Posterior vena cava (tissue), 2 donors: ENCODE data around the gene PPP1R12B. TPM values are rescaled to one million over a fixed set of nuclear protein-coding genes. Genes with fewer than 3 reads are reported as not detected.
"Not testable (repeated sequence)": the region's sequence is repeated elsewhere in the genome, so short reads cannot be mapped to it uniquely, and the experiment has no call there.

Source experiments
- DNase-seq: peaks from one replicate; pipeline ENCODE4 v3.0.0-alpha.2; 2020; ENCODE audit warnings: low spot score
- intact Hi-C, 2 donors: fragments of 100-400 bp; cut with DNase I; formaldehyde crosslinking; loops; one replicate each; pipeline versions ENCODE4 v1.14.1 to v1.14.2; 2022 to 2023
- total RNA-seq, 2 donors: library from RNA; stranded (reverse); fragmentation: NEBNext Ultra II Directional; extraction: Animal tissue kit (Norgen Biotek cat#: 25700); gene quantifications; one replicate each; pipeline ENCODE4 v1.2.1, GENCODE V29; 2021
- donor health status: DM: yes; HTN: yes; CAD: no.
- donor health status: DM: yes; HTN: yes; CAD: no.

Gene PPP1R12B
- total RNA-seq, 2 donors from 2014 or later = 545 to 634 TPM

- DNase-seq, intact Hi-C loops: not testable (repeated sequence)
Observed at GRCh38 chr1:202422709-202423108, 74.2 kb downstream of the PPP1R12B start.

GRCh38 chr1:202424260-202424659 is 75.8 kb downstream of the PPP1R12B start:
- DNase-seq, intact Hi-C loops: not testable (repeated sequence)

GRCh38 chr1:202430111-202430510 is 81.6 kb downstream of the PPP1R12B start:
- intact Hi-C loops, DNase-seq: not testable (repeated sequence)

- DNase-seq, intact Hi-C loops: not testable (repeated sequence)
Observed at GRCh38 chr1:202432338-202432737, 83.8 kb downstream of the PPP1R12B start.

GRCh38 chr1:202433155-202434043 is 84.9 kb downstream of the PPP1R12B start:
- DNase-seq = no peak
- intact Hi-C loops = no loop called here

- intact Hi-C loops = no loop called here
- DNase-seq = no peak
Observed at GRCh38 chr1:202434059-202434458, 85.6 kb downstream of the PPP1R12B start.

- intact Hi-C loops = no loop called here
- DNase-seq = no peak
Observed at GRCh38 chr1:202438393-202439174, 90.1 kb downstream of the PPP1R12B start.

GRCh38 chr1:202439308-202439707 is 90.8 kb downstream of the PPP1R12B start:
- intact Hi-C loops = no loop called here
- peak; percentile 78 for DNase-seq

GRCh38 chr1:202448140-202448539 is 99.6 kb downstream of the PPP1R12B start:
- intact Hi-C loops = loop anchor here in 1 of 2 donors (10.0 kb wide), 1 partner anchor 277 kb away; no protein-coding TSS in a partner anchor

GRCh38 chr1:202451641-202452040 is 103.1 kb downstream of the PPP1R12B start:
- DNase-seq, intact Hi-C loops: not testable (repeated sequence)

More at GRCh38 chr1:202448140-202448539, 99.6 kb downstream of the PPP1R12B start:
- not testable (repeated sequence) for DNase-seq

- DNase-seq = no peak
- intact Hi-C loops = no loop called here
Observed at GRCh38 chr1:202452508-202452907, 104.0 kb downstream of the PPP1R12B start.

GRCh38 chr1:202456372-202457169 is 108.1 kb downstream of the PPP1R12B start:
- DNase-seq, intact Hi-C loops: not testable (repeated sequence)

- intact Hi-C loops, DNase-seq: not testable (repeated sequence)
Observed at GRCh38 chr1:202458651-202459050, 110.2 kb downstream of the PPP1R12B start.

- intact Hi-C loops = loop anchor here in 1 of 2 donors (10.0 kb wide), 1 partner anchor 165 kb away; no protein-coding TSS in a partner anchor
- DNase-seq = not testable (repeated sequence)
Observed at GRCh38 chr1:202459470-202460142, 111.1 kb downstream of the PPP1R12B start.

- DNase-seq = not testable (repeated sequence)
- intact Hi-C loops = loop anchor here in 1 of 2 donors (10.0 kb wide), 1 partner anchor 165 kb away; no protein-coding TSS in a partner anchor
Observed at GRCh38 chr1:202460143-202460495, 111.6 kb downstream of the PPP1R12B start.

- no peak for DNase-seq
- intact Hi-C loops = loop anchor here in 1 of 2 donors (10.0 kb wide), 1 partner anchor 162 kb away; no protein-coding TSS in a partner anchor
Observed at GRCh38 chr1:202462342-202463076, 114.0 kb downstream of the PPP1R12B start.

GRCh38 chr1:202464153-202464742 is 115.7 kb downstream of the PPP1R12B start:
- intact Hi-C loops = loop anchor here in 1 of 2 donors (10.0 kb wide), 1 partner anchor 161 kb away; no protein-coding TSS in a partner anchor
- not testable (repeated sequence) for DNase-seq
